Liver (tissue), 3 donors: ENCODE data around the gene UNKL.

Experiments
- ATF3 ChIP-seq: IDR thresholded peaks from 2 replicates; pipeline ENCODE4 v1.6.1; 2016; ENCODE audit warnings: antibody characterized with exemption
- CTCF ChIP-seq: fragments of 150-350 bp; IDR thresholded peaks from 2 replicates; pipeline ENCODE4 v1.5.1; 2017; ENCODE audit warnings: improper control_type of control experiment, low read depth, low read length; ENCODE audit not compliant: missing input control
- GABPA ChIP-seq, 2 donors: IDR thresholded peaks in 1 of 2; conservative IDR thresholded peaks in 1 of 2; 2 replicates each; pipeline ENCODE4 v1.6.1; 2016; ENCODE audit warnings: antibody characterized with exemption in 2 of 2, mild to moderate bottlenecking in 1 of 2, moderate library complexity in 1 of 2
- MAX ChIP-seq: IDR thresholded peaks from 2 replicates; pipeline ENCODE4 v1.6.1; 2016; ENCODE audit warnings: antibody characterized with exemption
- RAD21 ChIP-seq, 2 donors: IDR thresholded peaks; 2 replicates each; pipeline ENCODE4 v1.6.1; 2016; ENCODE audit warnings: antibody characterized with exemption in 2 of 2, mild to moderate bottlenecking in 2 of 2
- REST ChIP-seq: IDR thresholded peaks from 2 replicates; pipeline ENCODE4 v1.6.1; 2016; ENCODE audit warnings: antibody characterized with exemption, mild to moderate bottlenecking
- donor health status: healthy.
- donor health status: healthy.

GRCh38 chr16:1437606-1438005 is 23.1 kb upstream of the UNKL start:
- TF ChIP-seq REST, result no peak
- TF ChIP-seq CTCF, result no peak
- TF ChIP-seq MAX, result no peak
- TF ChIP-seq RAD21 (IDR thresholded peaks at IDR 0.05), result no peak
- TF ChIP-seq ATF3, result no peak
- no peak for TF ChIP-seq GABPA (IDR thresholded peaks at IDR 0.05 in 1 of 2, conservative IDR thresholded peaks at IDR 0.05 in 1 of 2)
